Duodenal mucosa (tissue), 2 donors: Measurements from ENCODE around the gene EN1.

Source experiments
- H3K27ac ChIP-seq: one replicate; pipeline ENCODE4 v1.7.0; 2013; ENCODE audit warnings: low read depth, low read length
- H3K27me3 ChIP-seq, 2 donors: one replicate each; pipeline ENCODE4 v1.7.0; 2013; ENCODE audit warnings: low read length in 2 of 2, control low read depth in 1 of 2; ENCODE audit not compliant: insufficient read depth in 2 of 2, control insufficient read depth in 1 of 2
- H3K36me3 ChIP-seq, 2 donors: one replicate each; pipeline ENCODE4 v1.7.0; 2013; ENCODE audit warnings: low read length in 2 of 2, control low read depth in 1 of 2; ENCODE audit not compliant: insufficient read depth in 2 of 2, control insufficient read depth in 1 of 2
- H3K4me1 ChIP-seq, 2 donors: one replicate each; pipeline ENCODE4 v1.7.0; 2013; ENCODE audit warnings: low read length in 2 of 2, control low read depth in 1 of 2; ENCODE audit not compliant: insufficient read depth in 2 of 2, control insufficient read depth in 1 of 2
- H3K4me3 ChIP-seq, 2 donors: one replicate each; pipeline ENCODE4 v1.7.0; 2013; ENCODE audit warnings: low read length in 2 of 2, low read depth in 1 of 2
- H3K9ac ChIP-seq, 2 donors: one replicate each; pipeline ENCODE4 v1.7.0; 2013; ENCODE audit warnings: low read length in 2 of 2, low read depth in 1 of 2
- H3K9me3 ChIP-seq, 2 donors: one replicate each; pipeline ENCODE4 v1.7.0; 2013; ENCODE audit warnings: low read length in 2 of 2, control low read depth in 1 of 2; ENCODE audit not compliant: control insufficient read depth in 1 of 2

The EN1 gene

DNA sequence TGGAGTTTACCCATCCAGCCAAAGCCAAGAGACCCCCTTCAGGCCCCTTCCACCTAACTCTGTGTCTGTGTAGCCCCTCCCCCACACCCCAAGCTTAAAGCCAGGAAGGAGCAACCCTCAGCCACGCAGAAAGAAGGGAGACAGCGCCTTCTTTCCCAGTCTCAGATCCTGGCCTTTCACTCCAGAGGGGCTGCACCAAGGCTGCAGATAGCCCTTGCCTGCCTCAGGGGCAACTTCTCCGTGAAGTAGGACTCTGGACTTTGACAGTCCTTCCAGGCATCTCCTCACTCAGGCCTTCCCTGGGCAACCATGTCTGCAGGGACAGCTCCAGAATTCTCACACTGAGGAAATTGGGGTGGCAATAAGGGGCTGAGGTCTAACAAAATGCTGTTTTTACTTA, 26.9 kb upstream of the EN1 start:
- H3K9ac ChIP-seq, result no peak overlapping the region
- H3K27me3 ChIP-seq, result peaks cover 7 to 9% of the 10 kb centered on the region in 2 donors
- no peaks in the 10 kb centered on the region for H3K36me3 ChIP-seq
- H3K27ac ChIP-seq, result no peak overlapping the region
- no peaks in the 10 kb centered on the region for H3K9me3 ChIP-seq
- no peak overlapping the region for H3K4me3 ChIP-seq
- H3K4me1 ChIP-seq, result no peaks in the 10 kb centered on the region

DNA sequence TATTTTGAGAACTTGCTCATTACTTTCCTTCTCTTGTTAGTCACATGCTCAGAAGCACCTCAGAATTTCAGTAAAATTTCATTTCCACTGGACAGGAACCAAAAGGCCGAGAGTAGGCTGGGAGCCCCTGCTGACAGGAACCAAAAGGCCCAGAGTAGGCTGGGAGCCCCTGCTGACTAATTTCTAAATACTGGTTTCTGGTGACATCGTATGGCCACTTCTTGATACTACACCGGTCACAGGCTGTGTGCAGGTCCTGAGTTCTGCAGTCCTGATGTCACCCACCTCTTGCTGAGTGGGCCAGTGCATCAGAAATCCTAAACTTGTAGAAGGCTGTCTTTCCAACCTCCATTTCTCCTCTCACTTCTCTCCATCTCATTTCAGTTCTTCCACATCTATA, 17.7 kb upstream of the EN1 start:
- H3K36me3 ChIP-seq, result no peaks in the 10 kb centered on the region
- H3K27ac ChIP-seq, result no peak overlapping the region
- H3K27me3 ChIP-seq, result peaks cover 26 to 31% of the 10 kb centered on the region in 2 donors
- H3K4me3 ChIP-seq, result no peak overlapping the region
- H3K9me3 ChIP-seq, result no peaks in the 10 kb centered on the region
- no peak overlapping the region for H3K9ac ChIP-seq
- H3K4me1 ChIP-seq, result no peaks in the 10 kb centered on the region

DNA sequence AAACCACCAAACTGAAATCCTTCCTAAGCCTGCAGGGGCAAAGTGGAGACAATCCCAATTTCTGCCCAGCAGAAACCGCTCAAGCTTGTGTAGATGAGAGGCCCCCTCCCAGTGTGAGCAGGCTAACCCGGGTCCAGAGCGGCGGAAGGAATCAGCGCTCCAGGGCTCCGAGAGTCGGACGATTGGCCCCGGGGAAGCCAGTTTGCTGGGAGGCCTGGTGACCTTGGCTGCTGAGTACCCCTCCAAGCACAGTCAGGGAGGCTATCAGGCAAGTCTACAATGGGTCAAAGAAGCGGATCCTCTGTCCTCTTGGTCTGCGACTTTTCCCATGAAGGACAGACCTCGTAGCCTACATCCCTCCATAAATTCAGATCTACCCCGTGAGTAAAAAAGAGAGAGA, 16.8 kb upstream of the EN1 start:
- Histone ChIP-seq H3K36me3 (no peaks in the 10 kb centered on the region), H3K27ac (no peak overlapping the region), H3K4me3 (no peak overlapping the region), H3K9ac (no peak overlapping the region), H3K27me3 (peaks cover 34 to 40% of the 10 kb centered on the region in 2 donors), H3K4me1 (no peaks in the 10 kb centered on the region), H3K9me3 (no peaks in the 10 kb centered on the region)

DNA sequence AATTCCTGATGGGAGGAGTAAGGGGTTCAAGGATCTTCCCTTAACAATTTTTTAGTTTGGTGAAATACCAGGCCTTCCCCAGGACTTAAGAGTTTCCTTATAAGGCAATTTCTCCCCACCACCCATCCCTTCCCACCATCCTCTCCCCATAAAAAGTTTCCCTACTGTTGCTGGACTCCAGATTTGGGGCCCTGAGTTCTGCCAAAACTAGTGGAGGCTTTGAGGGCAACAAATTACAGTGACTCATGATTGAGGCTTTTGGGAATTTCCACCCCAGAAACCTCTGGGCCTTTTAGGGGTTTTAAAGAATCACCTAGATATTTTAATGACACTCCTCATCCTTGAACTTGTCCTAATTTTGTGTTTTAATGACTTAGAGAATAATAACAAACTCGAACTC, 14.3 kb upstream of the EN1 start:
- peaks cover 58 to 65% of the 10 kb centered on the region in 2 donors for H3K27me3 ChIP-seq
- no peak overlapping the region for H3K9ac ChIP-seq
- no peak overlapping the region for H3K27ac ChIP-seq
- H3K36me3 ChIP-seq, result no peaks in the 10 kb centered on the region
- H3K4me1 ChIP-seq, result no peaks in the 10 kb centered on the region
- H3K9me3 ChIP-seq, result no peaks in the 10 kb centered on the region
- H3K4me3 ChIP-seq, result no peak overlapping the region

DNA sequence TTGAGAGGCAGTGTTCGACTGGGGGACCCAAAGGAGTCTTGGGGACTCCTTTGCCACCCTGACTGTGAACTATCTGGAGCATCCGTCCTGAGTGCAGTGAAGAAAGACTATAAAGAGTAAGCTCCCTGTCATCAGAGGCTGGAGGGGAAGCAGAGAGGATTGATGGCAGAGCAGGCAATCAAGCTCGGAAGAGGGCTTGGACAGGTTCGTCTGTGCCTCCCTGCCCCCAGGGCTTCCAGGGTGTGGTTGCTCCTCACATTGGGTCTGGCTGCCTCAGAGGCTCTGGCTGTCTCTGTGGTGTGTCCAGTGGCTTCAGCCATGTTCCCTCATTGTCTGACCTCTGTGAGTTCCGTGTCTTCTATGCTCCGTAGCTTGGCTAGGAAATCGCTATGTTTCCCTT, 13.8 kb upstream of the EN1 start:
- no peak overlapping the region for H3K27ac ChIP-seq
- H3K9ac ChIP-seq, result no peak overlapping the region
- no peaks in the 10 kb centered on the region for H3K9me3 ChIP-seq
- no peaks in the 10 kb centered on the region for H3K4me1 ChIP-seq
- H3K4me3 ChIP-seq, result no peak overlapping the region
- H3K27me3 ChIP-seq, result peaks cover 63 to 69% of the 10 kb centered on the region in 2 donors
- H3K36me3 ChIP-seq, result no peaks in the 10 kb centered on the region

DNA sequence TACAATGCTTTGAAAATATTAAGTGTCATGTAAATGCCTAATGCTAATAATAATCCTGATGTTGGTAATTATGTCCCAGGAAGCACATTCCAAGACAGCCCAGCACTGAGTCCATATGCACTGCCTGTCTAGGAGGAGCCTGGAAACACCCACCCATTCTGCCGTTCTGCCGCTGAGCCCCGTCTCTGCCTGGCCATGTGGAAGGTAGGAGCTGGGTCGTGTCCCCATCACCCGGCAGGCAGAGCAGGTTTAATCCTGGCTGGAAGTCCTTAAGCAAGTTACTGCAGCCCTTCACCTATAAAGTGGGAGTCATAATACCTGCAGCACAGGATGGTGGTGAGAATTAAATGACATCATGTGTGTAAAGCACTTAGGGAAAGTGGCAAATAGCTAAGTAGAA, 13.1 kb upstream of the EN1 start:
- Histone ChIP-seq H3K4me1 (peaks cover 0 to 6% of the 10 kb centered on the region in 2 donors), H3K27ac (no peak overlapping the region), H3K9me3 (no peaks in the 10 kb centered on the region), H3K27me3 (peaks cover 68 to 75% of the 10 kb centered on the region in 2 donors), H3K4me3 (no peak overlapping the region), H3K9ac (no peak overlapping the region), H3K36me3 (no peaks in the 10 kb centered on the region)

DNA sequence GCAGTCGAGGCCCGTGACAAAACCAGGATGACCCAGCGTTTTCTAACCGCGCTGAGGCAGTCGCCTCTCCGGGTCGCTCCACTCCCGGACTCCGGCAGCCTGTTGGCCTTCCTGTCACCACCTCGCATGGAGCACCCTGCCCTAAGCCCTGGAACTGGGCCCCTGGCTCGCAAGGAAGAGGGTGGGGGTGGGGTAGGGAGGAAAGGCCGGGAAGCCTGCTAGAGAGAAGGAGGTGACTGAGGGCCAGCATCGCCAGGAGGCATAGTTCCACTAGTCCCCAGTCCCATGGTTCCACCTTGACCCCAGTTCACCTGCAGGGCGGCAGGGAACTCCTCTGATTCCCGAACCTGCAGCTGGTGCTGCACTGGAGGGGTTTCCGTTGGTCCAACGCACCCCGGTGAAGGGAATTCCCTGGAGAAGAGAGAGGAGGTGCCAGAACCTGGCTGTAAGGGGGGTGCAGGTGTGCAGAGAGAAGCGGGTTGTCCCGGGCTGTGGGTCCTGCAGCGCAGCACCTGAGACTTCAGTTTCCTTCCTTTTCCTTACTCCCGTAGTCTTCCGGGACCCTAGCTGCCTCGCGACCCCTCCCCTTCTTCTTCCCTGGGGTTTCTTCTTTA, 11.8 kb upstream of the EN1 start:
- H3K4me1 ChIP-seq, result peaks cover 0 to 9% of the 10 kb centered on the region in 2 donors
- peaks cover 76 to 83% of the 10 kb centered on the region in 2 donors for H3K27me3 ChIP-seq
- H3K9me3 ChIP-seq, result no peaks in the 10 kb centered on the region
- no peaks in the 10 kb centered on the region for H3K36me3 ChIP-seq
- no peak overlapping the region for H3K9ac ChIP-seq
- no peak overlapping the region for H3K4me3 ChIP-seq
- H3K27ac ChIP-seq, result no peak overlapping the region

DNA sequence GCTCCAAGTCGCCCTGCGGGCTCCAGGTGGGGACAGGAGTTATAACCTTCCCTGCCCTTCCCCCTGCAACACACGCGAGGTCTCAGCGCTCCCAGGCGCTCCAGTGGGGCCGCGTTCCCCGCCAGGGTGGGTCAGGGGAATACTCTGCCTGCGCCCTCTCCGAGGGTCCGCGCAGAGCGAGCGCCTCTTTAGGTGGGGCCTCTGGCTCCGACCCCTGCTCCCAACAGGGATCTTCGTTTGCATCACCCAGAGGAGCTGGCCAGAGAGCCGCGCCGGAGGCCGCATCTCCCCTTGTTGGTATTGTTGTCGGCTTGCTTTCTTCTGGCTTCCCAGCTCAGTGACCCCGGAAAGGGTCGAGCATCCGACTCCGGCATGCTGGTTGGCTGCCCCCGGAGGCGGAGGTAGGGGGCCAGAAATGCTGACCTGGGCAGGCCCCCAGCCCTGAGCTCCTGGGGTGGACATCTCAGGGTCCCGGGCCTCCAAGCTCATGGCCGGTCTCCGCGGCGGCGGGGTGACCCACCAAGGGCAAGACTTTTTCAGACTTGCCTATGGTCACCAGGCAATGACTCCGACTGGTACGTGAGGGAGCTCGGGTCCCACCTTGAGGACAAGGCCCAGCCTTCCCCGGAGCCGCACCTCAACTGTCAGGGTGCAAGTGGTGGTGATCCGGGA, 11.2 kb upstream of the EN1 start:
- Histone ChIP-seq H3K27me3 (peaks cover 81 to 89% of the 10 kb centered on the region in 2 donors), H3K9me3 (no peaks in the 10 kb centered on the region), H3K27ac (no peak overlapping the region), H3K4me1 (peaks cover 0 to 9% of the 10 kb centered on the region in 2 donors), H3K4me3 (no peak overlapping the region), H3K9ac (no peak overlapping the region), H3K36me3 (no peaks in the 10 kb centered on the region)

DNA sequence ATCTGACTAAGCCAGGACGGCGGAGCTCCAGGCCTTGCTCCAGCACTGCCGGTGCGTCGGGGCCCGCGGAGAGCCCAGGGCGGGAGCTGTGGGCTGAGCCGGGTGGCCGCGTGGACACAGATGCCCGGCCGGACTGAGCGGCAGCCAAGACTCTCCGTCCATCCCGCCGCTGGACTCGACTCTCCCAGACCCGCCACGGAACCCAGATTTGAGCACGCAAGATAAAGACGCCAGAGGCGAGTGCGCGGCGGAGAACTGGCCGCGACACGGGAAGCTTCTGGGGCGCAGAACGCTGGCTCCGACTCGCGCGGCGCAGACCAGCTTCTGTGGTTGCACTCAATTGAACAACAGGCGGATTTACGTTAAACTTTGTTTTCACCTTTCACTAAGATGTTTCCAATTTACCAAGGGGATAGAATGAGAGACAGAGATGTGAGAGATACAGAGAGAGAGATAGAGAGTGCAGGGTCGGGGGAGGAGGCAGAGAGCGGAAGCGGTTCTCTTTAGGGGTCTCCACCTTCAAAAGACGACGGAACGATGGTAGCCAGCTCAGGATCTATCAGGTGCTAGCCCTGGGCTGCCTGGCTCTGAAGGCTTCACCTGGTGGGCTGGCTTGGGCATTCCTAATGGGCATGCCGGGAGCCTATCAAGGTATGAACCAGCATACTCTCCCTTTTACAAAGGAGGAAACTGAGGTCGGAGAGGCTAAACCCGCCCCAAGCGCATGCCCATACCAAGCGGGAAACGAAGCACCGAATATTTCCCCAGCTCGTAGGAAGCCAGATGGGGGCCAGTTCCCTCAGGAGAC, 10.4 kb upstream of the EN1 start:
- H3K4me3 ChIP-seq, result no peak overlapping the region
- H3K9me3 ChIP-seq, result no peaks in the 10 kb centered on the region
- peaks cover 87 to 96% of the 10 kb centered on the region in 2 donors for H3K27me3 ChIP-seq
- no peak overlapping the region for H3K27ac ChIP-seq
- peaks cover 0 to 9% of the 10 kb centered on the region in 2 donors for H3K4me1 ChIP-seq
- H3K9ac ChIP-seq, result no peak overlapping the region
- H3K36me3 ChIP-seq, result no peaks in the 10 kb centered on the region

DNA sequence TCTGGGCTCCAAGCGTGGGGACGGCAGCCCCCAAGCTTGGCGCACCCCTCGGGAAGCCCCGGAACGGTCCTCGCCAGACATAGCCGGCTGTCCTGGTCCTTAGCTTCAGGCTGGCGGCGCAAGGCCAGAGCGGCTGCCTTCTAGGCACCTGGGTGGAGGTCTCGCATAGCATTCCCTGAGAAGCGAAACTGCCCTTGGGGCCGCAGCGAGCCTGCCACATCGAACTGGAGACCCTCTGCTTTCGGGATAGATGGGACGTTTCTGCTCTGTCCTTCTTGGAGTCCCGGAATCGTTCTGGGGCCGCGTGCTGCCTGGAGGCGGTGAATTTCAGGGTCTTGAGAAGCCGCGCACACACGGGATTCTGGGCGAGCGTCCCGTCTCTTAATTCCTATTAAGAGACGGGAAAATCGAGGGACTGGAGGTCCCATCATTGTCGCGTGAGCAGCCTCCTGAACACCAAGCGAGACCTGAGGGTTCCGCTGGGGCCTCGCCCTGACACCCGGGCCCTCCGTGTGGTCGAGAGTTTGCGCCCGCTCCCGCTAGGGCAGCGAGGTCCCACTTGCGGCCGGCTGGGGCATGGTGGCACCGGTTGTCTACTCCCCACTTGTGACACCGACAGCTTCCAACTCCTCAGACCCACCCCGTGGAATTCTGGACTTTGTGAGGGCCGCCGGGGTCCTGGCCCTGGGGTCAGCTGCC, 9.7 kb upstream of the EN1 start:
- Histone ChIP-seq H3K9ac (no peak overlapping the region), H3K27me3 (peaks cover 88 to 98% of the 10 kb centered on the region in 2 donors), H3K36me3 (no peaks in the 10 kb centered on the region), H3K9me3 (no peaks in the 10 kb centered on the region), H3K4me1 (peaks cover 0 to 9% of the 10 kb centered on the region in 2 donors), H3K27ac (no peak overlapping the region), H3K4me3 (no peak overlapping the region)
